GM19438 (cell line): Measurements from ENCODE around the gene CCNH.

Experiments
- ATAC-seq: cut with Tn5 transposase; IDR thresholded peaks from one replicate; pipeline ENCODE4 v1.9.1; 2021; ENCODE audit warnings: low read depth; ENCODE audit not compliant: unreplicated experiment

The CCNH gene

DNA sequence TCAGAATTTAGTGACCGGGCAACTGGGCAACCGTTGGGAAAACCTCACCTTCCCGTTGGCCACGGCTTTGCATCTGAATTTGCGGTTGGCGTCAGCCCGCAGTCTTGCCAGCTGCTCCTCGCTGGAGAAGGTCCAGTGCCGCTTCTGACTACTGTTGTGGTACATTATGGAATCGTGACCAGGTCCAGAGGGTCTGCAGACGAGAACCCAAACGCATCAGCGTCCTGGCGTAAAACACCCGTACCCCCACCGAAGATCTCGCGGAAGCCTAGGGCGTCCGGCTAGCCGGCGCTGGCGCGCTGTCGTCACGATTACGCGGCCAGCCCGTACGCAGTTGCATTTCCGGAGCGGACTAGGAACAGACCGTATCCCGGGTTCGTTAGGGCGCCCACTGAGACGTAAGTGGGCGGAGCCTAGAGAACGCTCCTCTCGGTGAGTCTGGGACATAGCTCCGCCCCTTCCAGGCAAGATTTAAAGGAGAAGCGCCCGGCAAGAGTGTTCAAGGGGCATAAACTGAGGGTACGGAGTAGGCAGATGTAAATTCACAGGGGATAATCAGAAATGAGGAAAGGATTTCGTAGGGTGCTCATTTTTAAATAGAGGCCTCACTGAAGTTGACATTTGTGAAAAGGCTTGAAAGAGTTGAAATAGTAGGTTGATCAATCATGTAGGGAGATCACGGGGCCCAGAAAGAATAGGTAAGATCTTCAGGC lies at the start of gene CCNH:
TSS of gene CCNH (minus strand) at position 301 of the 713 bp plus-strand sequence. CDS start at position 165, 136 bp downstream.
- ATAC-seq = peak; percentile 99

DNA sequence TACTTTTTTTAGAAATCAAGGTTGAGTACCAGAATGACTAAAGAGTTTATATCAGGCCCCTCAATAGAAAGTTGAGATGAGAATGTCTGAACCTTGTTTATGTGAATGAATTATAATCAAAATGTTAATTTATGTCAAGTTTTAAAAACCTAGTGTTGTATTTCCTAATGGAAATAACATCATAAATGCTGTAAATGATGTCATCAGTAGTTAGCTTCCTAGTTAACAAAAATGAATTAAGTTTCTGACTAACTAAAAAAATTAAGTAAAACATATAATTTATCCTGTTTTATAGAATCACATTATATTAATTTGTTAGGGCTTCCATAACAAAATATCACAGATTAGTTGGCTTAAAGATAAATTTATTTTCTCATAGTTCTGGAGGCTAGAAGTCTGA lies 45.0 kb upstream of the CCNH start:
- no peak for ATAC-seq

DNA sequence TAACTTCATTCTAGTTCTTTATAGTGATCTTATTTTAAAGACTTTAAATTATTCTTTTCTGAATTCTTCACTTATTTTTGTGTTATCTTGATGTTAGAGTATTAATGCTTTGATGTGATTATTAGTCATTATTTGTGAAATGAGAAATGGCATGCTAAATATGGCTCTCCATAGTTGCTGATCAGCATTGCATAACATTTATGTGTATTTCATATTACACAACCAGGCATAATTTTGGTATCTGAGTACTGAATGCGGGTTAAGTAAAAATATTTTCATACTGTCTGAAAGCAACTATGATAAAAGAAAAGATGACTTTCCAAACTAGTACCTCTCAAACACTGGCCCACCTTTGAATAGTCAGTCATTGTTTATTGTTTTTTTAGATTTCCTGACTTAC lies 41.1 kb upstream of the CCNH start:
- no peak for ATAC-seq

DNA sequence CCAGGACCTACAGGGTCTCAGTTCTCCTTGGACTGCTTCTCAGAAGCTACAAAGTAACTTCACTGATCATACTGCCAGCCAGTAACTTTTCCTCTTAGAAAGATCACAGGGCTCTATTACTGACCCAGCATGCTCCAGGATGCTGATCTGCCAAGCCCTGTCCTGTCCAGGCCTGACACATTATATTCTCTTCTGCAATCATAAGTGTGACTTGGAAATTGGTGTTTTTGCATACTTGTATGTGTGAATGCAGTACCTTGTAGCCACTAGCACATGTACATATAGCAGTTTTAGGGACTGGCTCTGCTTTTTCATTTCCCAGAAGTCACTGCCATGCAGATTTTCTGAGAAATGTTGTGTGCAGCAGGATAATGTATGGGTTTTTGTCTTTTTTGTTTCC lies 40.1 kb upstream of the CCNH start:
- no peak for ATAC-seq

DNA sequence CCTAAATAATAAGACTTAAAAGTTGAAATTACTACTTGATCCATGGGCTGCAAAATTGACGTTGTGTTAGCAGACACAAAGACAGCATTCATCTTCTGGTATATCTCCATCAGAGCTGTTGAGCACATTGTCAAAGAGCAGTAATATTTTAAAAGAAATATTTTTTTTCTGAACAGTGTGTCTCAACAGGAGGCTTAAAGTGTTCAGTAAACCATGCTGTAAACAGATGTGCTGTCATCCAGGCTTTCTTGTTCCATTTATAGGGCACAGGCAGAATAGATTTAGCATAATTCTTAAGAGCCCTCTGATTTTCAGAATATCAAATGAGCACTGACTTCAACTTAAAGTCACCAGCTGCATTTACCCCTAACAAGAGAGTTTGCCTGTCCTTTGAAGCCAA lies 29.7 kb upstream of the CCNH start:
- ATAC-seq = no peak

DNA sequence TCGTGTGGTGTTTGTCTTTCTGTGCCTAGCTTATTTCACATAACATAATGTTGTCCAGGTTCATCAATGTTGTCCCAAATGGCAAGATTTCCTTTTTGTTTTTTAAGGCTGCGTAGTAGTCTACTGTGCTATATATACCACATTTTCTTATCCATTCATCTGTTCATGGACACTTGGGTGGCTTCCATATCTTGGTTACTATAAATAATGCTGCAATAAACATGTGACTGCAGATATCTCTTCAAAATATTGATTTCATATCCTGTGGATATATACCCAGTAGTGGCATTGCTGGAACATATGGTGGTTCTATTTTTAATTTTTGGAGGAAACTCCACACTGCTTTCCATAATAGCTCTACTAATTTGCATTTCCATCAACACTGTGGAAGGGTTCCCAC lies 25.5 kb upstream of the CCNH start:
- ATAC-seq = no peak

DNA sequence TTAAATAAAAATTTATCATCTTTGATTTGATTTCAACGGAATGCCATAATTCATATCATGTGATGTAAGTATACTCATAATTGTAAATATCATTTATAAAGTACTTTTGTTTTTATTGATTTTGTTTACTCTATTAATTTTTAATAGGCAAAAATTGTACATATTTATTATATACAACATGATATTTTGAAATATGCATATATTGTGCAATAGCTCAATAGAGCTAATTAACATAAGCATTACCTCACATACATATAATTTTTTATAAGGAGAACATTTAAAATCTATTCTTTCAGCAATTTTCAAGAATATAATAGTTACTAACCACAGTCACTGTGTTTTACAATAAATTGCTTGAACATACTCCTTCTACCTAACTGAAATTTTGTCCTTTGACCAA lies 25.0 kb upstream of the CCNH start:
- no peak for ATAC-seq

DNA sequence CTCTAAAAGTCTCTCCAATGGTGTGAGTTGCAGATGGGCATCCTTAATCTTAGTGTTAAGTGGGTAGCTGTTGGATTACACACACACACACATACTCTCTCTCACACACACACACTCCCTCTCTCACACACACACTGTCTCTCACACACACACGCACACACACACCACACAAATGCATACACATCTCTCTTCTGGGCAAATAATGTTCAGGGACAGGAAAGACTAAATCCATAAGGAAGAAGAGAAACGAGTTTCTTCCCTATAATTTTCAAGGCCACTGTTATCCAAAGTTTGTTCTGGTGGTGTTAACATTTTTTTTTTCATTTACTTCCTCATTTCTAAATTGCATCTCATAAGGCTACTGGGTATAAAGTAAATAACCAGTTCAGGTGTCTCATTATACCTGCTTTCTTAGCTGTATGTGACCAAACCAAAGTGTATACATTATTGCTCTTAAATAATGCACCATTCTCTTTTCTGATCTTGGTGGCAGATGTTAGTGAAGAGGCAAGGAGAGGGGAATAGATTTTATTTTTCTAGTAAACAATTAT lies 22.5 kb upstream of the CCNH start:
- no peak for ATAC-seq

DNA sequence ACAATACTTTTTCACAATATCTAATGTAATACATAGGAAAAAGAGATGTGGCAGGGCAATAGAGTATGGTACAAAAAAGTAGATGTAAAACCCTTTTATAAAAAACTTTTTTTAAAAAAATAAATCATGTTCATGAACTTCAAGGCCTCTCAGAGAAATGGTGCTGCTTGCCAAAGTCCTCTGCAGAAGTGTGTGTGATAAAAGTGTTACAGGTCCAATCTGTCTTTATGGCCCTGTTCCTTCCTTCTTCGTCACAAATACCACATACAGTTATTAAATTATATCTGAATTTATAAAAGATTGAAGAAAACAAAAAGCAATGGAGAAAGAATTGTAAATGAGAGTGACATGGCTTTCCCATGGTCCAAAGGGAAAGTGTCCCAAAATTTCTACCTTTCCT lies 21.7 kb upstream of the CCNH start:
- no peak for ATAC-seq

DNA sequence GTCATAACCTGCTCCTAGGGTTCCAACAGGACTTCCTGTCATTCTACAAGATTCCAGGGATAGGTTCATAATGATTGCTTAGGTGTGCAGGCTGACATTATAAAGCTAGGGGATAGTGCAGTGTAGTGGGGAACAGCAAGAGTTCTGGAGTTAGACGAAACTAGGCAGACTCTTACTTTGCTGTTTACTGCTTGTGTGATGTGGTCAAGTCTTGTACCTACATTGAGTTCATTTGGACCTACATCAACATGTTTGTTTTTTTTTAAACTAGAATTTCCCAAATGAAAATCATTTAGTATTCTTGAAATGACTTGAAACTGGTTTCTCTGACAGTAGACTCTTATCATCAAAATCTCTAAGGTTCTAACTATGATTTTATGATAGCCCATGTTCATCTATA lies 21.2 kb upstream of the CCNH start:
- ATAC-seq = no peak

DNA sequence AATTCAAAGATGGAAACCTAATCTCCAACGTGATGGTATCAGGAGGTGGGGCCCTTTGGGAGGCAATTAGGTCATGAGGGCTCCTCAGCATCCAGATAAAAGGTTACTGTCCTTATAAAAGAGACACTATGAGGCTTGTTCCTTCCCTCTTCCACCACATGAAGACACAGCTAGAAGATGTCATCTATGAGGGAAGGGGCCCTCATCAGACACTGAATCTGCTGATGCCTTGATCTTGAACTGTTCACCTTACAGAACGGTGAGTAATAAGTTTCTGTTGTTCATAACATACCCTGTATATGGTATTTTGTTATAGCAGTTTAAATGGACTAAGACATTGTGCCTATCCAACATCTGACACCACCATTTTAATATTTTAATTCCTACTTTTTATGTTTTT lies 19.7 kb upstream of the CCNH start:
- no peak for ATAC-seq

DNA sequence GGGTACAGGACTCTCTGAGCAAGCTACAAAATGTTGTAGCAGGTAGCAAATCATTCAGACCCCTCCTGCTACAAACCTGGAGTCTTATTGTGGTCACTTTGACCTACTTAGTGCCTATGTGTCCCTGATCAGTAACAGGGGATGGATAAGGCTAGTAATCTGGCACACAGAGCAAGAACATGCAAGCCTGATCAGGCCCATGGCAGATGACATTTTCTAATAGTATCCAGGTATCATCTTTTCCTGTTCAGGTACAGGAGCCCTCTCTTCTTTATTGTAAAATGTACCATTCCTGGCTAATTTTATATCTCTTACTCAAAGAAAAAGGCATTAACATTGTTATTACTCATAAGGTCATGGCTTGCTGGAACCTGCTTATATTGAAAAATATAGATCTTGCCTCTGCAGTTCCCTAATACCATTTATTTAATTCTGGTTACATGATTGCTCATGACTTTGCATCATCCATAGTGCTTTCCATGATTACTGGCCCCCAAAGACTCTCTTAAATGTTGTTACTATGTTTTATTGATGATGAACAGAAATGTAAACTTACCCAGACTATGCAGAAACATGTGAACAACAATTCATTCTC lies 18.2 kb upstream of the CCNH start:
- no peak for ATAC-seq

DNA sequence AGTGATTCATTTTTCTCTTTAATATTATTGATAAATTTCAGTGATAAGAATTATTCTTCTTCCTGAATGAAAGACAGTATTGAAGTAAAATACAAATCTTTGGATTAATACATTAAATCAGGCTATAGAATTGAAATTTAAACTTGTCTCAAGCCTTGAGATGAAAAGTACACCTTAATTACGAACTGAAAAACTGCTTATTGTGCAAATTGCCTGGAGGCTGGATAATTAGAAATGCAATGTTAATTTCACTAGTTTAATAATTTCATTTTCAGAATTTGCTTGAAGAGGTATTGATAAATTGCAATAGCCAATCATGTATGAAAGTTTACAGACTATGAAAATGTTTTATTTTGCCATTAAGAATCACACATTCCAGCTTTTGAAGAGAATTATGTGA lies 11.0 kb upstream of the CCNH start:
- ATAC-seq = no peak

DNA sequence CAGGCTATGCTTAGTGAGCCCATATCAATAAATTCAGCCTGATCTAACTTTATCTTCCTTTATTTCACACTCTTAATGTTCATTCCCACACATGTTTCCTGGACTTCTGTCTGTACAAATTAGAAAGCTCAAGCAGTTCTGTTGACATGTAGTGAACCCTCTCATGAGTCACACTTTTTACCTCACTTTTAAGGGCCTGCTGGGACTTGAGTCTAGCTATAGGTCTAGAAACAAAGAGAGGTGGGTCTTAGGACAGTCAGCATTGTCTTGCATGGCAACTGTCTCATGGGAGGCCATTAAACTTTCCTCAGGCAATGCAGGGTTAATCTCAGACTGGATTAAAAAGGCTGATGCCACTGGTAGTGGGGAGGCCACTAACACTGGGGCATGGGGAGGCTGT lies 8.6 kb upstream of the CCNH start:
- no peak for ATAC-seq

DNA sequence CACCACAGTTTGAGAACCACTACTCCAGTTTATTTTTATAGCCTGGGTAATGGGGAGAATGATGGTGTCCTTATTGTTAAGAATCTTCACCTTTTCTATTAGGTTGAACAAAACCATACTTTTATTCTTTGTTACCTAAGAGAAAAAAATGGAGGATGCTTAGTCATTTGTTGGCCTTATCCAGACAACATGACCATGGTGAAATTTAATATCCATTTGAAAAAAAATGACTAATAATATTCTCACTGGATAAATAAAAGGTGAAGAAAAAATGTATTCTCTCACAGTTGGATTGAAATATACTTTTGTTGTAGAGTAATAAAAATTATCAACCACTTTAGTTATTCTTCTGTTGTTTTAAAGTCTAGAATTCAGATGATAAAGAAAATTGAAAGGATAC lies 5.8 kb upstream of the CCNH start:
- no peak for ATAC-seq

DNA sequence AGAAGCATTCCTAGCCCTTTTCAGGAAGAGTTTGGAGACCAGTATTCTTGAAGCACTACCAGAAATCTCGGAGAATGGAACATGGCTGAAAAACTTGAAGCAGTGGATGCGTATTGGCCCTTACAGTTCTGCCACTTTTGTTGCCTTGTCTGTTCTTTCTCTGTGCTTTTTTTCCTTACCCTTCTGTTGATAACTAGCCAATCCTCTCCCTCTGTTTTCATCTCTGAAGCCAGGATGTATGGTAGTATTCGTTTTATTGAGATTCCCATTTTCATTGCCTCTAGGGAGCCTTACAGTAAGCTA lies 564 bp upstream of the CCNH start:
- no peak for ATAC-seq

DNA sequence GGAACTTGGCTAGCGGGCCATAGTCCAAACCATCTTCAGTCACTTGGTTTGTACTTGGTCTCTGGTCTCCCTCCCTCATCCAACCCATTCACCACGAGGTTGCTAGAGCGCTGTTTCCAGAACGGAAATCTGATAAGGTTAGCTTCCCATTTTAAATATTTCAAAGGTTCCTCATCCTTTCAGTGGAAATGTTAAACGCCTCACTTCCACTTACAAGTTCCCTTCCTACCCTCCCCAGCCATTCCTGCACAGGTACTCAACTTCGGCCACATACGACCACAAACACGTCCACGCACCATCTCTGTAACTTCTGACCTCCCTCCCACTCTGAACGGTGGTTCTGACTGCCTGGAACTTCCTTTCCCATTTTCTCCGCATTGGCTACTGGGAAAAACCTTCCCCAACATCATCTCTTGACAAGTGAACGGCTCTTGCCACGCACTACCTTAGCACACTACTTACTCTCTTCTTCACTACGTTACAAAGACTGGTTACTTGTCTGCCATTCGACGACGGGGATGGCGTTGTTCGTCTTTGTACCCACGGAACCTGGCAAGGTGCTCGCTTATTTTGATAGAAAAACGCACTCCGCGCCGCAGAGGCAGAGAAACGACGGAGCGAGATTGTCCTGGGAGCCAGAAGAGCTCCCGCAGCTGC lies 629 bp downstream of the CCNH start:
- peak; percentile 20 for ATAC-seq

DNA sequence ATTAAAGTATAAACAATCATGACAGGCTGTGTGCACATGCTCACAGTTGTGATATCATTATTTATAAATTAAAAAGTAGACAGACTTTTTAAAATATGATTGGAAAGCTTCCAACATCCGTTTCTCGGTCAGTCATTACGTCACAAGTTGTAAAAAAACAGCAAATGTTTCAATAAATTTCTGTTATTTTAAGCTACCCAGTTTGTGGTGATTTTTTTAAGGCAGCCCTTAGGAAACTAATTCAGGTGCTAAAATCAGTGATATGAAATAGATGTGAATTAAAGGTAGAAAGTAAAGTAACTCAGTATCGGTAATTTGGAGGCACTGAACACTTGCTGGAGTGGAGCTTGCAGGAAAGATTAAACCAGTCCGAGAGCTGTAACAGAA lies 1.2 kb downstream of the CCNH start:
- ATAC-seq = no peak

DNA sequence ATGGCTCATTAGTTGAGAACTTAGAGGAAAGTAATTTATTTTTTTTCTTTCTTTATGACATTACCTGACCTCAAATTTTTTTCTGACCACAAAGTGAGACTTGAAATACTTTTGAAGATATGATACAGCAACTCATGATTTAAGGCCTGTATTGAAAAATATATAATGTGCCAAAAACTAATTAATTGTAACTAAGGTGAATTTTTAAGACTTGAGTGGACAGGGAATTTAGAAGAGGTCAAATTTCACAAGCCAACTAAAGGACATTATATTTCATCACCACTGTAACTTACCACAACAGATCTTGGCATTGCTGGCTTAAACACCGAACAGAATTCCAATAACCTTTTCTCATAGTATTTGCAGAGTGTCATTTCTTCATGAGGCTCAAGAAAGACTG lies 1.8 kb downstream of the CCNH start:
- ATAC-seq = no peak

DNA sequence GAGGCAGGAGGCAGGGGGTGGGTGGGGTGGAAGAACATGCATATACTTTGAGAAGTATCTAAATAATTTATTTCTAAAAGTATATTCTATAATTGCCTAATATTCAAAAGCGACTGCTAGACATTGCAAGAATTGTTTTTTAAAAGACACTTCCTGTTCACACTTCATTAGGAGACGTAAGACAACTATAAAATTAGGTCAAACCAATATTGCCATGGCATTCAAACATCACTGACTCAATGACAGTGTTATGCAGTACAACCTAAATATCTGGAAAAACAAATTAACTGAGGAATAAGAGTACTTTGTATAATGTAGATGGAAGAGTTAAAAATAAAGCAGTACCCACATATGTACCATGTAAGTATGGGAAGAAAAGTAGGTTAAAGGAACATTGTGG lies 4.5 kb downstream of the CCNH start:
- no peak for ATAC-seq

DNA sequence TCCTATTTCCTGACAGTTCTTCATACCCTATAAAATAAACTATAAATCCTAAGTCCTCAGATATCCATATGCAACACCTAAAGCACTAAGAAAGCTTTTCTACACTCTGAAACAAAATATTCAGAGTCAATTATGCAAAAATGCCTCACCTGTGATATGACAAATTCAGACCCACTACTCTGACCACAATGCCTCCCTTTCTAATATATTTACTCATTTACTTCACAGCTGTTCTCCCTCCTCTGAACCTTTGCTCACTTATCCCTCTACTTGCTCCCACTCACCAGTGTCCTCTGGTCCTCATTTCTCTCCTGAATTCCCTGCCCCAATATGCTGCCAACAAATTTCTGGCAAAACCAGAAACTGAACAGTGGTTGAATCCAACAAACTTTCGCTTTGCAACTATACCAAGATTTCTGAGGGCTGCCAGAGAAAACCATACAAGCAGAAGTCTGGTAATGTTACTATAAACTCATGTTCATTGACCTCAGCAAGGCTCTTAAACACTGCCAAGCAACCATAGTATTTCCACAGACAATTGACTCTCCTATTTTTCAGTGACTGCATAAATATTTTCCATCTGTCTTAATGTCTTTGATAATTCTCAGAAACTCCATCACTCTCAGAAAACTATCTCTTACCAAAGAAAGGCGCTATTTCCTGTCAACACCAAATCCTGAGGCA lies 7.1 kb downstream of the CCNH start:
- no peak for ATAC-seq

DNA sequence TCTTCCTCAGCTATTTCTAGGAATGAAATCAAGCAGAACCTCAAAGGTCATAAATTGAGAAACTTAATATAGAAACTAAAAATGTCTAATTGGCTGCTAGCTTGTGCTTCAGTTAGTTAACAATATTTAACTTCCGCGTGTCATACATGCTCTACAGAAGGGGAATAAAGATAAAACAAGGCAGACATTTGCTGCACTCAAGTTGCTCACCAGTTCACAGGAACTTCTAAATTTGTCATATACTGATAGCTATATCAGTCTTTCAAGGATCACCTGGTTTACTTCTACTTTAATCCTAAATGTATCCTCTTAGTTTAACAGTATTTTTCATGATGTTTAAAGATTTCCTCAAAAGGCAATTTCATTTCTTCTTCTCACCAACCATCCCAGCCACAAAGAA lies 8.4 kb downstream of the CCNH start:
- ATAC-seq = no peak
